ENCODE results near the gene CHCHD6.

The CHCHD6 gene

DNA sequence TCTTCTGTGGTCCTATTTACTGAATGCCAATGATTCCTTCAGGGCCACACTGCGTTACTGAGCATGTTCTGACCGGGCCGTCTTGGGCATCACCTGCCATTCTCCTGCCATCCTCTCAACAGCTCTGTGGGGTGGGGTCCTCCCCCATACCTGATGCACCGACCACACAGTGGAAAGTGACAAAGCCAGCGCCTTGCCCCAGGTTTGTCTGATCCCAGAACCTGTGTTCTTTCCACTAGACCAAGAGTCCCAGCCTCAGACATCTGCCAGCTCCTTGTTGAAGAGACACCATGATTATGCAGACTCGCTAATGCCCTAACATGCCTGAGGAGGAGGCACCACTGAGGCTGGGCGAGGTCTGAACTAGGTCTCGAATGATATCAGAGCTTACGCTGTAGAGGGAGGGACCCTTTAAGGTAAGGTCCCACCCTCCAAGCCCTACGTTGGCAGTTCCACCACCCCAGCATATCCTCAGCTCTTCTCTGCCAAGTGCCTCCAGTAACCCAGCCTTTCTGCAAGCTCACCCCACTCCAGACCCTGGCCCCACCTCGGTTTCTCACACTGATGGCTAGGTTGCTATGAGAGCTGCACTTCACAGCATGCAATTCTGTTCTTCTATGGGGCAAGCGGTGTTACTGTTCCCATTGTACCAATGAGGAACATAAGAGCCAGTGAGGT lies 249.1 kb downstream of the CHCHD6 start:
- H3K36me3 Mint-ChIP-seq (ENCODE audit: low read depth): no peaks in the 10 kb centered on the region
- TF ChIP-seq, protein P1, sequence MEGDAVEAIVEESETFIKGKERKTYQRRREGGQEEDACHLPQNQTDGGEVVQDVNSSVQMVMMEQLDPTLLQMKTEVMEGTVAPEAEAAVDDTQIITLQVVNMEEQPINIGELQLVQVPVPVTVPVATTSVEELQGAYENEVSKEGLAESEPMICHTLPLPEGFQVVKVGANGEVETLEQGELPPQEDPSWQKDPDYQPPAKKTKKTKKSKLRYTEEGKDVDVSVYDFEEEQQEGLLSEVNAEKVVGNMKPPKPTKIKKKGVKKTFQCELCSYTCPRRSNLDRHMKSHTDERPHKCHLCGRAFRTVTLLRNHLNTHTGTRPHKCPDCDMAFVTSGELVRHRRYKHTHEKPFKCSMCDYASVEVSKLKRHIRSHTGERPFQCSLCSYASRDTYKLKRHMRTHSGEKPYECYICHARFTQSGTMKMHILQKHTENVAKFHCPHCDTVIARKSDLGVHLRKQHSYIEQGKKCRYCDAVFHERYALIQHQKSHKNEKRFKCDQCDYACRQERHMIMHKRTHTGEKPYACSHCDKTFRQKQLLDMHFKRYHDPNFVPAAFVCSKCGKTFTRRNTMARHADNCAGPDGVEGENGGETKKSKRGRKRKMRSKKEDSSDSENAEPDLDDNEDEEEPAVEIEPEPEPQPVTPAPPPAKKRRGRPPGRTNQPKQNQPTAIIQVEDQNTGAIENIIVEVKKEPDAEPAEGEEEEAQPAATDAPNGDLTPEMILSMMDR (IDR thresholded peaks at IDR 0.05): no peak
- no peak overlapping the region for H3K27ac Mint-ChIP-seq
- no peak for DNase-seq
- no peaks in the 10 kb centered on the region for H3K9me3 Mint-ChIP-seq
- H3K4me3 Mint-ChIP-seq: no peak overlapping the region
- H3K27me3 Mint-ChIP-seq (ENCODE audit: low read depth, poor library complexity): peaks cover 6% of the 10 kb centered on the region
- peaks cover 5% of the 10 kb centered on the region for H3K4me1 Mint-ChIP-seq

DNA sequence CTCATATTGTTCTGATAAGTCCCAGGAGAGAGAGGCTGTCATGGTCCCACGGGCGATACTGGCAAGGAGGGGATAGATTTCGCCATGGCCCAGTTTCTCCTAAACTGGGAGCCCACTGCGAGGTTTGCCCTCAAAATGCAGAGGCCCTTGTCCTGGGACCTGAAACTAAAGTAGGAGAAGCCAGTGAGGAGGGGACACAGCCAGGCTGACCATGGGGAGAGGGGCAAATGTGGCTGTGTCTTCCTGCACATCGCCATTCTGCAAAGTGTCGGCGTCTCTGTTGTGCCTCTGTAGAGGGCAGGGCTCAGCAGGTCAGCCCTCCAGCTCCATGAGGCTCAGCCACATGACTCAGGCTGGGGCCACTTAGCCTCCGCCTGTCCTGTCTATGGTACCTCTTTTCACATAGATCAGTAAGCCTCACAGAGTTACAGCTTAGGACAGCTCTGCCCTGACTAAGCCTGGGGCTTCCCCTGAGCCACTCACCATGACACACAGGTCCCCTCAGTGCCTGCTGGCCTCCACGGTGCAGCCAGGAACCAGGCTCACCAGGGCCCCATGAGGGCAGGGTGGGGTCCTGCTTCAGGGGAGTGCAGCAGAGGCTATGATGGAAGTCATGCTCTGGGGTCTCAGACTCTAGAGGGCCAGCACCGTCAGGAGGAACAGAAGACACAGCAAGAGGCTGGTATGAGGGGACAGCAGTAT lies 250.3 kb downstream of the CHCHD6 start:
- H3K4me3 Mint-ChIP-seq: no peak overlapping the region
- peaks cover 6% of the 10 kb centered on the region for H3K27me3 Mint-ChIP-seq (ENCODE audit: low read depth, poor library complexity)
- DNase-seq: no peak
- no peaks in the 10 kb centered on the region for H3K9me3 Mint-ChIP-seq
- no peaks in the 10 kb centered on the region for H3K36me3 Mint-ChIP-seq (ENCODE audit: low read depth)
- H3K27ac Mint-ChIP-seq: no peak overlapping the region
- peaks cover 5% of the 10 kb centered on the region for H3K4me1 Mint-ChIP-seq
- TF ChIP-seq, protein P1 (IDR thresholded peaks at IDR 0.05): no peak

DNA sequence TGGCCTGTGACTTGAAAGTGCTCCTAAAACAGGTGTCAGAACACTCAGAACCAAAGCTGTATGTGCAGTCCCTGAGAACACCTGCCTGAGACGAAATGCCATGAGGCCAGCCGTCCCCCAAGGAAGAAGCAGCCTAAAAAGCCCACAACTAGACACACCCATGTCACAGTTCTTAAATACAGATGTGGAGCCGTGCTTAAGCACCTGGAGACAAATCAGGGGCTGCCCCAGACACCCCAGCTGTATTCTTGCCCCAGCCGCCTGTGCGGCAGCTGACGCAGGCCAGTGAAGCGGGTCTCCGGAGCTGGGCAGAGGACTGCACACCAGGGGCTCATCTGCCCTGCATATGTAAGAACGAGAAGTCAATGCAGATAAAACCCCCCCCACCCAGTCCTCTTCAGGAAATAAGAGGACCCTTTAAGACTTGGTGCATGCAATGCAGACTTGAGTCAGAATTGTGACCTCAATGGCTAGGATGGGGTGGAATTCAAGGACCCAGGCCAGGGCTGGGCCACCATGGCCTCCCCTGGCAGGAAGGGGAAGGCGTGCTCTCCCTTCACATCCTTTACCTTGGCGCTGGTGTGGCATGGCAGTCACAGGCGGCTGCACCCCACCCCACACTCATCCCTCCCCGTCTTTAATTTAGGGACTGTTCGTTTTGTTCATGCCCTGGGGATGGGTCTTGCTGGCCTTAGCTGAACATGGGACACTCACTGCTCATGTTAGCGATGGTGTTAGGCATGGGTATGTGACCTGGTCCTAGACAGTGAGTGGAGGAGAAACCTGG lies 251.2 kb downstream of the CHCHD6 start:
- H3K27me3 Mint-ChIP-seq (ENCODE audit: low read depth, poor library complexity): peaks cover 6% of the 10 kb centered on the region
- peaks cover 11% of the 10 kb centered on the region for H3K4me1 Mint-ChIP-seq
- no peaks in the 10 kb centered on the region for H3K36me3 Mint-ChIP-seq (ENCODE audit: low read depth)
- no peak overlapping the region for H3K27ac Mint-ChIP-seq
- no peak overlapping the region for H3K4me3 Mint-ChIP-seq
- no peaks in the 10 kb centered on the region for H3K9me3 Mint-ChIP-seq
- TF ChIP-seq, protein P1 (IDR thresholded peaks at IDR 0.05): no peak
- no peak for DNase-seq

DNA sequence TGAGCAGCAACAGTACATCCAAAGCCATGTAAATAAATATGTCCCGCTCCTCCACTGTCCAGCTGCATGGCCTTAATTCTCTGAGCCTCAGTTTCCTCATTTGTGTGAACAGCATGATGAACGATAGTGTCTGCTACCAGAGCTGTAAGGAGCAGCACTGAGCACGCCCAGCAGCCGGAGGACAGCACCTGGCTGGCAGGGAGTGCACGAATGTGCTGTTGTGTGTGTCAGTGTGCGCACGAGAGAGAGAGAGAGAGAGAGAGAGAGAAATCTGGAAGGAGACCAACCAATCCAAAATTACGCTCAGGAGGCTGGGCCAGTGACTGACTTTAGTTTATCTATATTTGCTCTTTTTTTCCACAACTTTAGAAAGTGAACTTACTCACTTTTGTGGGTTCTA lies 252.3 kb downstream of the CHCHD6 start:
- Mint-ChIP-seq H3K4me3 (no peak overlapping the region), H3K27ac (no peak overlapping the region), H3K4me1 (peaks cover 23% of the 10 kb centered on the region), H3K36me3 (ENCODE audit: low read depth) (no peaks in the 10 kb centered on the region), H3K27me3 (ENCODE audit: low read depth, poor library complexity) (peaks cover 6% of the 10 kb centered on the region), H3K9me3 (no peaks in the 10 kb centered on the region)
- TF ChIP-seq, protein P1 (IDR thresholded peaks at IDR 0.05): no peak
- DNase-seq: no peak

DNA sequence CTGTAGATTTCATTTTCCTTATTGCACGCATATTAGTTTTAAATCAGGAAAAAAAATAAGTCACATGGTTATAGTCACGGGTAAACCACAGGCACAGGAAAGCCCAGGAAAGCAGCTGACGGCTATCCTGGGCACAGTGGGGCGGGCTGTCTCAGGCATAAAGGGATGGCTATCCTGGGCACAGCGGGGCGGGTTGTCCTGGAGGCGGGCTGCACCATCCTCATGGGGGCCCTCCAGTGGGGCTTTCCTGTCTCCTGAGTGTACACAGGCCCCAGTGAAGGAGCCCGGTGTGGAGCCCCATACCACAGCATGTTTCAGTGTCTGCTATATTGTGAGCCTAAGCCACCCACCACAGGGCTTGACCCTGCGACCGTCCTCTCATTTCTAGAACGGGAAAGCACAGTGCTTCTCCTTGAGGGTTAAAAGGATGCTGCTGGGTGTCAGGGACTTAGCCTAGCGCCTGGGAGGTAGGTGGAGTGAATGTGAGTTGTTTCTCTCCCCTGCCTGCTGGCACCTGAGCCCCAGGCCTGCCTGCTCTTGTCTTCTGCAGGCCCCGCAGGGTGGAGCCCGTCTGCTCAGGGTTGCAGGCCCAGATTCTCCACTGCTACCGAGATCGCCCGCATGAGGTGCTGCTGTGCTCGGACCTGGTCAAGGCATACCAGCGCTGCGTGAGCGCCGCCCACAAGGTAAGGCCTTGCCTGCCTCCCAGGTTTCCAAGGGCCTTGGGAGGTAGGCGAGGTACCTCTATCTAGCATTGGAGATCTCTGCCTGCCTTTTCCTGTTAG lies 253.0 kb downstream of the CHCHD6 start:
- DNase-seq: no peak
- Mint-ChIP-seq H3K4me1 (peaks cover 30% of the 10 kb centered on the region), H3K27ac (no peak overlapping the region), H3K36me3 (ENCODE audit: low read depth) (no peaks in the 10 kb centered on the region), H3K4me3 (no peak overlapping the region), H3K9me3 (no peaks in the 10 kb centered on the region), H3K27me3 (ENCODE audit: low read depth, poor library complexity) (peaks cover 6% of the 10 kb centered on the region)
- TF ChIP-seq, protein P1 (IDR thresholded peaks at IDR 0.05): no peak

Measured in nephron progenitor cell (in vitro differentiated cells).